WTC11 (cell line): ENCODE data around the gene INSYN1. TPM values are rescaled to one million over a fixed set of nuclear protein-coding genes. Genes with fewer than 3 reads are reported as not detected.

Experiments
- ATAC-seq: fragments of 200-7000 bp; cut with Tn5 transposase; 2 replicates; pipeline ENCODE4 v1.10.0; 2021; ENCODE audit warnings: mild to moderate bottlenecking, moderate library complexity
- CTCF ChIA-PET: fragments of 300-600 bp; sonication (Branson Sonifier 250); formaldehyde crosslinking; loops from one replicate; lab custom pipeline; 2021; ENCODE audit warnings: antibody characterized with exemption; lab: Charles Lee
- POLR2A ChIA-PET: fragments of 350-600 bp; sonication (Branson Sonifier 250); formaldehyde crosslinking; loops from one replicate; lab custom pipeline; 2021; ENCODE audit warnings: antibody characterized with exemption; lab: Charles Lee
- DNase-seq: peaks from one replicate; pipeline ENCODE4 v3.0.0; 2021; ENCODE audit warnings: low spot score
- H3K27ac Mint-ChIP-seq: 2 replicates; pipeline ENCODE4 v1.8.0; 2021; ENCODE audit warnings: mixed read lengths
- H3K27me3 Mint-ChIP-seq: 2 replicates; pipeline ENCODE4 v1.8.0; 2021; ENCODE audit warnings: low read depth, mild to moderate bottlenecking, moderate library complexity, mixed read lengths
- H3K36me3 Mint-ChIP-seq: 2 replicates; pipeline ENCODE4 v1.8.0; 2021; ENCODE audit warnings: mixed read lengths
- H3K4me1 Mint-ChIP-seq: 2 replicates; pipeline ENCODE4 v1.8.0; 2022; ENCODE audit warnings: mixed read lengths
- H3K4me3 Mint-ChIP-seq: 2 replicates; pipeline ENCODE4 v1.8.0; 2021; ENCODE audit warnings: mild to moderate bottlenecking, moderate library complexity, mixed read lengths
- H3K9me3 Mint-ChIP-seq: 2 replicates; pipeline ENCODE4 v1.8.0; 2021; ENCODE audit warnings: mixed read lengths
- ERG ChIP-seq: fragments of 250-450 bp; sonication (Bioruptor Pico); IDR thresholded peaks from 2 replicates; pipeline ENCODE4 v1.8.0; 2021; ENCODE audit warnings: mild to moderate bottlenecking
- FOXP1 ChIP-seq: sonication (generic); formaldehyde crosslinking; IDR thresholded peaks from 2 replicates; pipeline ENCODE4 v1.8.0; 2022; ENCODE audit warnings: missing genetic modification reagents, mild to moderate bottlenecking, moderate library complexity, borderline replicate concordance
- ZNF121 ChIP-seq: sonication (generic); formaldehyde crosslinking; IDR thresholded peaks from 2 replicates; pipeline ENCODE4 v1.8.0; 2023; ENCODE audit warnings: missing genetic modification reagents
- total RNA-seq: library from RNA; stranded (reverse); gene quantifications from 3 replicates; pipeline ENCODE4 v1.2.3, GENCODE V29; 2021
- TF ChIP-seq, protein P1 (sequence below): sonication (generic); formaldehyde crosslinking; IDR thresholded peaks from 2 replicates; pipeline ENCODE4 v1.8.0; 2023; ENCODE audit warnings: missing genetic modification reagents, mild to moderate bottlenecking, borderline replicate concordance
- TF ChIP-seq, protein P2 (sequence below): sonication (generic); formaldehyde crosslinking; conservative IDR thresholded peaks from 2 replicates; pipeline ENCODE4 v1.8.1; 2022; ENCODE audit warnings: mild to moderate bottlenecking, missing genetic modification reagents
- TF ChIP-seq, protein P3 (sequence below): sonication (generic); formaldehyde crosslinking; IDR thresholded peaks from 2 replicates; pipeline ENCODE4 v1.8.1; 2023; ENCODE audit warnings: mild to moderate bottlenecking, missing genetic modification reagents
- TF ChIP-seq, protein P4 (sequence below): sonication (generic); formaldehyde crosslinking; IDR thresholded peaks from 2 replicates; pipeline ENCODE4 v1.8.0; 2023; ENCODE audit warnings: mild to moderate bottlenecking, missing genetic modification reagents
- TF ChIP-seq, protein P5 (sequence below): sonication (generic); formaldehyde crosslinking; IDR thresholded peaks from 2 replicates; pipeline ENCODE4 v1.8.0; 2022; ENCODE audit warnings: missing genetic modification reagents

The INSYN1 gene
- total RNA-seq, 1 experiment from 2014 or later: 11.9 TPM

GRCh38 chr15:73694419-73694818 is 58.7 kb downstream of the INSYN1 start (continued):
- TF ChIP-seq, protein P1, sequence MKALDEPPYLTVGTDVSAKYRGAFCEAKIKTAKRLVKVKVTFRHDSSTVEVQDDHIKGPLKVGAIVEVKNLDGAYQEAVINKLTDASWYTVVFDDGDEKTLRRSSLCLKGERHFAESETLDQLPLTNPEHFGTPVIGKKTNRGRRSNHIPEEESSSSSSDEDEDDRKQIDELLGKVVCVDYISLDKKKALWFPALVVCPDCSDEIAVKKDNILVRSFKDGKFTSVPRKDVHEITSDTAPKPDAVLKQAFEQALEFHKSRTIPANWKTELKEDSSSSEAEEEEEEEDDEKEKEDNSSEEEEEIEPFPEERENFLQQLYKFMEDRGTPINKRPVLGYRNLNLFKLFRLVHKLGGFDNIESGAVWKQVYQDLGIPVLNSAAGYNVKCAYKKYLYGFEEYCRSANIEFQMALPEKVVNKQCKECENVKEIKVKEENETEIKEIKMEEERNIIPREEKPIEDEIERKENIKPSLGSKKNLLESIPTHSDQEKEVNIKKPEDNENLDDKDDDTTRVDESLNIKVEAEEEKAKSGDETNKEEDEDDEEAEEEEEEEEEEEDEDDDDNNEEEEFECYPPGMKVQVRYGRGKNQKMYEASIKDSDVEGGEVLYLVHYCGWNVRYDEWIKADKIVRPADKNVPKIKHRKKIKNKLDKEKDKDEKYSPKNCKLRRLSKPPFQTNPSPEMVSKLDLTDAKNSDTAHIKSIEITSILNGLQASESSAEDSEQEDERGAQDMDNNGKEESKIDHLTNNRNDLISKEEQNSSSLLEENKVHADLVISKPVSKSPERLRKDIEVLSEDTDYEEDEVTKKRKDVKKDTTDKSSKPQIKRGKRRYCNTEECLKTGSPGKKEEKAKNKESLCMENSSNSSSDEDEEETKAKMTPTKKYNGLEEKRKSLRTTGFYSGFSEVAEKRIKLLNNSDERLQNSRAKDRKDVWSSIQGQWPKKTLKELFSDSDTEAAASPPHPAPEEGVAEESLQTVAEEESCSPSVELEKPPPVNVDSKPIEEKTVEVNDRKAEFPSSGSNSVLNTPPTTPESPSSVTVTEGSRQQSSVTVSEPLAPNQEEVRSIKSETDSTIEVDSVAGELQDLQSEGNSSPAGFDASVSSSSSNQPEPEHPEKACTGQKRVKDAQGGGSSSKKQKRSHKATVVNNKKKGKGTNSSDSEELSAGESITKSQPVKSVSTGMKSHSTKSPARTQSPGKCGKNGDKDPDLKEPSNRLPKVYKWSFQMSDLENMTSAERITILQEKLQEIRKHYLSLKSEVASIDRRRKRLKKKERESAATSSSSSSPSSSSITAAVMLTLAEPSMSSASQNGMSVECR (CRISPR knock-in tag): no peak
- TF ChIP-seq, protein P2, sequence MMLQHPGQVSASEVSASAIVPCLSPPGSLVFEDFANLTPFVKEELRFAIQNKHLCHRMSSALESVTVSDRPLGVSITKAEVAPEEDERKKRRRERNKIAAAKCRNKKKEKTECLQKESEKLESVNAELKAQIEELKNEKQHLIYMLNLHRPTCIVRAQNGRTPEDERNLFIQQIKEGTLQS (CRISPR knock-in tag): no peak
- no peak for TF ChIP-seq ERG (CRISPR knock-in tag)

DNA sequence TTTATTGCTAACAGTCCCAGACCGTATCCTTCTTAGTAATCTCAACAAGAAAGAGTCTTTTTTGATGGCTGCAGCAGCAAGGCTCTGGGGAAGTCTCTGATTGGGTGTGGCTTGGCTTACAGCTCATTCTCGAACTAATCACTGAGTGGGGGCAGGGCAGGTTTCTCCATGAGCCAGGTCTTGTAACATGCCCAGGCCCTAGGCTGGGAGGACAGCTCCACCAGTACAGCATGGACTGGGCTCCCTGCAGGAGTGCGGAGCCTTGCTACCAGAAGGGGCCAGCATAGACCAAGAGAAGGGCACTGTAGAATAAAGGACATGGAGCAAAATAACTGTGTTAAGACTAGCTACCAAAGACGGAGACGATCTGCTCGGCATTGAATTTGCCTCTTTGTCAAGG is 61.8 kb downstream of the INSYN1 start:
- CTCF ChIA-PET: interaction anchor here (0.7 to 2.2 kb wide), 15 partner anchors 8 to 387 kb away, joined by 3 to 39 read pairs (median 5); partner anchors contain the start of genes INSYN1 and NPTN
- POLR2A ChIA-PET: interaction anchor here (0.6 to 0.7 kb wide), 2 partner anchors 8 to 59 kb away, joined by 3 read pairs; no protein-coding TSS in a partner anchor
- TF ChIP-seq, protein P3, sequence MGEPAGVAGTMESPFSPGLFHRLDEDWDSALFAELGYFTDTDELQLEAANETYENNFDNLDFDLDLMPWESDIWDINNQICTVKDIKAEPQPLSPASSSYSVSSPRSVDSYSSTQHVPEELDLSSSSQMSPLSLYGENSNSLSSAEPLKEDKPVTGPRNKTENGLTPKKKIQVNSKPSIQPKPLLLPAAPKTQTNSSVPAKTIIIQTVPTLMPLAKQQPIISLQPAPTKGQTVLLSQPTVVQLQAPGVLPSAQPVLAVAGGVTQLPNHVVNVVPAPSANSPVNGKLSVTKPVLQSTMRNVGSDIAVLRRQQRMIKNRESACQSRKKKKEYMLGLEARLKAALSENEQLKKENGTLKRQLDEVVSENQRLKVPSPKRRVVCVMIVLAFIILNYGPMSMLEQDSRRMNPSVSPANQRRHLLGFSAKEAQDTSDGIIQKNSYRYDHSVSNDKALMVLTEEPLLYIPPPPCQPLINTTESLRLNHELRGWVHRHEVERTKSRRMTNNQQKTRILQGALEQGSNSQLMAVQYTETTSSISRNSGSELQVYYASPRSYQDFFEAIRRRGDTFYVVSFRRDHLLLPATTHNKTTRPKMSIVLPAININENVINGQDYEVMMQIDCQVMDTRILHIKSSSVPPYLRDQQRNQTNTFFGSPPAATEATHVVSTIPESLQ (CRISPR knock-in tag): no peak
- peak; percentile 98 for TF ChIP-seq ZNF121
- no peak for TF ChIP-seq FOXP1
- TF ChIP-seq, protein P4, sequence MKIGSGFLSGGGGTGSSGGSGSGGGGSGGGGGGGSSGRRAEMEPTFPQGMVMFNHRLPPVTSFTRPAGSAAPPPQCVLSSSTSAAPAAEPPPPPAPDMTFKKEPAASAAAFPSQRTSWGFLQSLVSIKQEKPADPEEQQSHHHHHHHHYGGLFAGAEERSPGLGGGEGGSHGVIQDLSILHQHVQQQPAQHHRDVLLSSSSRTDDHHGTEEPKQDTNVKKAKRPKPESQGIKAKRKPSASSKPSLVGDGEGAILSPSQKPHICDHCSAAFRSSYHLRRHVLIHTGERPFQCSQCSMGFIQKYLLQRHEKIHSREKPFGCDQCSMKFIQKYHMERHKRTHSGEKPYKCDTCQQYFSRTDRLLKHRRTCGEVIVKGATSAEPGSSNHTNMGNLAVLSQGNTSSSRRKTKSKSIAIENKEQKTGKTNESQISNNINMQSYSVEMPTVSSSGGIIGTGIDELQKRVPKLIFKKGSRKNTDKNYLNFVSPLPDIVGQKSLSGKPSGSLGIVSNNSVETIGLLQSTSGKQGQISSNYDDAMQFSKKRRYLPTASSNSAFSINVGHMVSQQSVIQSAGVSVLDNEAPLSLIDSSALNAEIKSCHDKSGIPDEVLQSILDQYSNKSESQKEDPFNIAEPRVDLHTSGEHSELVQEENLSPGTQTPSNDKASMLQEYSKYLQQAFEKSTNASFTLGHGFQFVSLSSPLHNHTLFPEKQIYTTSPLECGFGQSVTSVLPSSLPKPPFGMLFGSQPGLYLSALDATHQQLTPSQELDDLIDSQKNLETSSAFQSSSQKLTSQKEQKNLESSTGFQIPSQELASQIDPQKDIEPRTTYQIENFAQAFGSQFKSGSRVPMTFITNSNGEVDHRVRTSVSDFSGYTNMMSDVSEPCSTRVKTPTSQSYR (CRISPR knock-in tag): 0 out of 2 replicates have a peak, but pooled peaks have one; percentile 59
- TF ChIP-seq, protein P5, sequence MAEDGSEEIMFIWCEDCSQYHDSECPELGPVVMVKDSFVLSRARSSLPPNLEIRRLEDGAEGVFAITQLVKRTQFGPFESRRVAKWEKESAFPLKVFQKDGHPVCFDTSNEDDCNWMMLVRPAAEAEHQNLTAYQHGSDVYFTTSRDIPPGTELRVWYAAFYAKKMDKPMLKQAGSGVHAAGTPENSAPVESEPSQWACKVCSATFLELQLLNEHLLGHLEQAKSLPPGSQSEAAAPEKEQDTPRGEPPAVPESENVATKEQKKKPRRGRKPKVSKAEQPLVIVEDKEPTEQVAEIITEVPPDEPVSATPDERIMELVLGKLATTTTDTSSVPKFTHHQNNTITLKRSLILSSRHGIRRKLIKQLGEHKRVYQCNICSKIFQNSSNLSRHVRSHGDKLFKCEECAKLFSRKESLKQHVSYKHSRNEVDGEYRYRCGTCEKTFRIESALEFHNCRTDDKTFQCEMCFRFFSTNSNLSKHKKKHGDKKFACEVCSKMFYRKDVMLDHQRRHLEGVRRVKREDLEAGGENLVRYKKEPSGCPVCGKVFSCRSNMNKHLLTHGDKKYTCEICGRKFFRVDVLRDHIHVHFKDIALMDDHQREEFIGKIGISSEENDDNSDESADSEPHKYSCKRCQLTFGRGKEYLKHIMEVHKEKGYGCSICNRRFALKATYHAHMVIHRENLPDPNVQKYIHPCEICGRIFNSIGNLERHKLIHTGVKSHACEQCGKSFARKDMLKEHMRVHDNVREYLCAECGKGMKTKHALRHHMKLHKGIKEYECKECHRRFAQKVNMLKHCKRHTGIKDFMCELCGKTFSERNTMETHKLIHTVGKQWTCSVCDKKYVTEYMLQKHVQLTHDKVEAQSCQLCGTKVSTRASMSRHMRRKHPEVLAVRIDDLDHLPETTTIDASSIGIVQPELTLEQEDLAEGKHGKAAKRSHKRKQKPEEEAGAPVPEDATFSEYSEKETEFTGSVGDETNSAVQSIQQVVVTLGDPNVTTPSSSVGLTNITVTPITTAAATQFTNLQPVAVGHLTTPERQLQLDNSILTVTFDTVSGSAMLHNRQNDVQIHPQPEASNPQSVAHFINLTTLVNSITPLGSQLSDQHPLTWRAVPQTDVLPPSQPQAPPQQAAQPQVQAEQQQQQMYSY (CRISPR knock-in tag): peak; percentile 92
- H3K27me3 Mint-ChIP-seq: no peaks in the 10 kb centered on the region
- H3K4me1 Mint-ChIP-seq: peaks cover 43% of the 10 kb centered on the region
- no peaks in the 10 kb centered on the region for H3K9me3 Mint-ChIP-seq
- H3K4me3 Mint-ChIP-seq: no peak overlapping the region
- H3K36me3 Mint-ChIP-seq: peaks cover 2% of the 10 kb centered on the region; the same call in 1 of the 2 replicates
- H3K27ac Mint-ChIP-seq: no peak overlapping the region
- ATAC-seq: peak; percentile 98
- DNase-seq: peak; percentile 70
